Measurements from ENCODE around the gene FKBP1C.
"Not testable (repeated sequence)": the region's sequence is repeated elsewhere in the genome, so short reads cannot be mapped to it uniquely, and the experiment has no call there.

Gene FKBP1C

DNA sequence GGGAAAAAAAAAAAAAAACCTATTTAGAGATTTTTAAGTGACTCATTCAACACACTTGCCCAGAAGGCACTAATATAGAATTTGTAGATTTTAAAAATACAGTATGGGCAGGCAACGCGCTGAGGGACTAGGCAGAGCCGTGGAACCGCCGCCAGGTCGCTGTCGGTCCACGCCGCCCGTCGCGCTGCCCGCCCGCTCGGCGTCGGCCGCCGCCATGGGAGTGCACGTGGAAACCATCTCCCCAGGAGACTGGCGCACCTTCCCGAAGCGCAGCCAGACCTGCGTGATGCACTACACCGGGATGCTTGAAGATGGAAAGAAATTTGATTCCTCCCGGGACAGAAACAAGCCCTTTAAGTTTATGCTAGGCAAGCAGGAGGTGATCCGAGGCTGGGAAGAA is at the start of gene FKBP1C:
FKBP1C (plus strand) TSS at position 127 of the 400 bp plus-strand sequence.
- not testable (repeated sequence) for DNase-seq

DNA sequence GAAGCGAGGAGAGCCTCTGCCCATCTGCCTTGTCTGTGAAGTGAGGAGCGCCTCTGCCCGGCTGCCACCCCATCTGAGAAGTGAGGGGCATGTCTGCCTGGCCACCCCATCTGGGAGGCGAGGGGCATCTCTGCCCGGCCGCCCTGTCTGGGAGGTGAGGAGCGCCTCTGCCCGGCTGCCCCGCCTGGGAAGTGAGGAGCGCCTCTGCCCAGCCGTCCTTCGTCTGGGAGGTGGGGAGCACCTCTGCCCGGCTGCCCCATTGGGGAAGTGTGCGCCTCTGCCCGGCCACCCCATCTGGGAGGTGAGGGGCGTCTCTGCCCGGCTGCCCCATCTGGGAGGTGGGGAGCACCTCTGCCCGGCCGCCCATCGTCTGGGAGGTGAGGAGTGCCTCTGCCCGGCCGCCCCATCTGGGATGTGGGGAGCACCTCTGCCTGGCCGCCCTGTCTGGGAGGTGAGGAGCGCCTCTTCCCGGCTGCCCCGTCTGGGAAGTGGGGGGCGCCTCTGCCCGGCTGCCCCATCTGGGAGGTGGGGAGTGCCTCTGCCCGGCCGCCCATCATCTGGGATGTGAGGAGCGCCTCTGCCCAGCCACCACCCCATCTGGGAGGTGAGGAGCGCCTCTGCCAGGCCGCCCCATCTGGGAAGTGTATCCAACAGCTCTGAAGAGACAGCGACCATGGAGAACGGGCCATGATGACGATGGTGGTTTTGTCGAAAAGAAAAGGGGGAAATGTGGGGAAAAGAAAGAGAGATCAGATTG is 47.0 kb upstream of the FKBP1C start:
- DNase-seq = not testable (repeated sequence)

DNA sequence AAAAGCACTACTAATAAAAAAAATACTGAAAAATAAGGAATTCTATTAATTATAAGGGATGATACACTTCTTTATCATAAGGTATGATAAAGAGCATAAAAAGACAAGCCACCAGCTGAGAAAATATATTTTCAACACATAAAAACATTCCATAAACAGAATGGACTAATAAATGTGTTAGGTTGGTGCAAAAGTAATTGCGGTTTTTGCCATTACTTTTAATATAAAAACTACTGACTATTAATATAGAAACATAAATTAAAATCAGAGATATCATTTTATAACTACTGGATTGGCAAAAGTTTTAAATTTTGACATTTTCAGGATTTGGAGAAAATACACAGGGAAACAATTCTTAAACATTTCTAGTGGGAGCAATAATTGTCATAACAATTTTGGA is 37.1 kb upstream of the FKBP1C start:
- DNase-seq = no peak

DNA sequence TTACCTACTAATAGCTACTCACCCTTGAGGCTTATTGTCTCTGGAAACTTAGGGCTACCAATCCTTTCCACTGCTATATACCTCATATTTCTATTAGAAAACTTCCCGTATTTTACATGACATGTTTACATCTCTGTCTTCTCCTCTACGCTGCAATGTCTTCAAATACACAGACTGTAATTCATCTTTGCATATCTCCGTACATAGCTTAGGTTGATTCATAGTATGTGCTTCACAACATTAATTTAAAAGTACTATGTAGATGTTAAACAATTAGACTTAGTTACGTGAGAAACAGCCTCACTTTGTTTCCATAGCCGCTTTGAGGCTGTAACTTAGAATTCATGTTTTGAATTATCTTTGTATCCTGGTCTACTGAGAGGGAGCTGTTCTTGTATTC is 35.1 kb upstream of the FKBP1C start:
- no peak for DNase-seq

DNA sequence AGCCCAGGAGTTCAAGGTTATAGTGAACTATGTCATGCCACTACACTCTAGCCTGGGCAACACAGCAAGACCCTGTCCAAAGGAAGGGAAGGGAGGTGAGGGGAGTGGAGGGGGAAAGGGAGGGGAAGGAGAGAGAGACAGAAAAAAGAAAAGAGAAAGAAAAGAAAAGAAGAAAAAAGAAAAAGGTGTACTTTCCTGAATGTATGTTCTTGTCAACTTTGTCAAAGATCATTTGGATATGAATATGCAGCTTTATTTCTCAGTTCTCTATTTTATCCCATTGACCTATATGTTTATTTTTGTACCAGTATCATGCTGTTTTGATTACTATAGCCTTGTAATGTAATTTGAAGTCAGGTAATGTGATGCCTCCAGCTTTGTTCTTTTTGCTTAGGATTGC is 30.9 kb upstream of the FKBP1C start:
- DNase-seq = no peak

DNA sequence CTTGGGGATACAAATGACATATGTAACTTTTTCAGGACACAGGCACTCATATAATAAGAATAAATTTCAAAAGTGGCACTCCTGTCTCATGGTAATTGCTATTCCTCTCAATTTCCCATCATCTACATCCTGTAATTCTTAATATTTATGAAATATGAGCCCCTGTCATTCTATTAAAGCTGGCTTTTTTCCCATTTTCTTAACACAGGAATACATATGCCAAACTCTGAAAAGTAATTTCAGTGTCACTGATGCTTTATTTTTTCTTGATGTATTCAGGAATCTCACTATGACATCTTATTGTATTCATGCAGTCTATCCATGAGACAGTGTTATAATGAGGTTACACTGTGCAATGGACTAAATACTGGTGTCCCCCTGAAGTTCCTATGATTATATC is 24.3 kb upstream of the FKBP1C start:
- DNase-seq = no peak

DNA sequence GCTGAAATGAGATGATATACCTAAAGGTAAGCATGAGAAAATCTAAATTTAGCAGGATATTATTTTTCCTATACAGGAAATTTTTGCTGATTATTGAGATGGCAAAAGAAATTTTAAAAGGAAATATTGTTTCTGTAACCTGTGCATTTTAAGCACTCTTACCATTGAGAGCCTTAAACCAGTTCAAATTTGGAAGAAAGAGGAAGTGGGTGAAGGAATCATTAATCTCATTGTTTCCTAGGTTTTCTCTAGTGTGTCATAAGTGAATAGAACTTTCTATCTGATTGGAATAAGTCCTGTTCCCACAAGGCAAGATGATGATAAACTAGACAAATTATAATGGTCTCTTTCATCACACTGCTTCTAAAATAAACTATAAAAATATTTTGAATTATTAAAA is 22.4 kb upstream of the FKBP1C start:
- DNase-seq = no peak

DNA sequence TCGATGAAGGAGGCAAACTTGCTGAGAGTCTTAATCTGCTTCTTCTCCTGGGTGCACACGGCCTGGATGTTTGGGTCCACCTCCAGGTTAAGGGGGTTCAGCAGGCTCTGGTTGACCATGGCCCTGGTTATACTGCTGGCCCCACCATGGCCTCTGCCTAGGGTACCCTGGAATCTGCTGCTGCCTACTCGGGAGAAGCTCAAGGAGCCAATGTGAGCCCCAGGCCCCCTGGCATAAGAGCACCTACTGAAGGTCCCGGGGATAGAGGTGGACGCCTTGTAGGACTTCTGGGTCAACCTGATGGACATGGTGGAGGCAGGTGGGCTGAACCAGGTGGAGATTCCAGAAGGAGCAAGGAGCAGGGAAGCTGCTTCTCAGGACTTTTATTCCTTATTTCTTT is 17.9 kb upstream of the FKBP1C start:
- DNase-seq = no peak

DNA sequence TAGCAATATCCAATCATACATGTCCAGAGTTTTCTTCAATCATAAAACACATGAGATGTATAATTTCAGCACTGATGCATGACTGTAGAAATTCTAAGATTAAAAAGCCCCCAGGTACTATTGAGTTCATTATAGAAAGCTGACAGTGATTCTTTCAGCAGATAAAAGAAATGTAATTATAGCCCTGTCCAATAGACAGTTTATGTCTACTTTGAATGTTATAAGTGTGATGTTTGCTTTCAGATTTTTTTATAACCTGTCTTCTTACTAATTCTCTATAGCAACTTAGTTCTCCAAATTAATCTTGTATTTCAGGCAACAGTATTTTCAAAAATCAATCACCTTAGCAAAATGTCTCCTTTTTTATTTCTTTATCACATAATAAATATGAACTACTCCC is 13.5 kb upstream of the FKBP1C start:
- no peak for DNase-seq

DNA sequence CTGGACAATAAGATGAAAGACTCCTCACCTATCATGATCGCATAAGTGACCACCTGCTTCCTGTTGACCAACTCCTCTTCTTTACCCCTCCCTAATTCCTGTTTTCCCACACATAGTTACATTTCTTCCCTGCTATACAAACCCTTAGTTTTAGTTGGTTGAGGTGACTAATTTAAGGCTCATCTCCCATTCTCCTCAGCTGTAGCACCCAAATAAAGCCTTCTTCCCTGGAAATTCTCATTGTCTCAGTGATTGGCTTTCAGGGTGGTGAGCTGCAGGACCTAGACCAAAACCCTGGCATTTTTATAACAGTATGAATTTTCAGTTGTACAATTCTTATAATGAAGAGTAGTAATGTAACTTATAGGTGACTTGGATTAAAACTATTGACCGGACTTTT is 2.1 kb downstream of the FKBP1C start:
- DNase-seq = no peak

DNA sequence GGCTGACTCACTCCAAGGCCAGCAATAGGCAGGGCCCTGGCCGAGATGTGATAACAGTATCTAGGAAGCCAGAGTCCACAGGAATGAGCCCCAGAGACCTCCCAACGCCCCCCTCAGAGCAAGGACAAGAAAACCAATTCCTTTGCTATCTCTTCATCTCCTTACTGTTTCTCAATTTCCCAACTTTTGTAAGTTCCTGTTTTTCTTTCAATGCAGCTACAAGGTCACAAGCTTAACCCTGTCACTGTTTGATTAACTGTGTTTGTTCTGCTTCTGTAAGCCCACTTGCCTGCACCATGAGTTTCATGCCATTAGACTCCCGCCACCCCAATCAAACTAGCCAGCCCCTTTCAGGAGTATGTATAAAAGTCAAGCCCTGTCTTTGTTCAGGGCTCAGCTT is 3.5 kb downstream of the FKBP1C start:
- DNase-seq = no peak

DNA sequence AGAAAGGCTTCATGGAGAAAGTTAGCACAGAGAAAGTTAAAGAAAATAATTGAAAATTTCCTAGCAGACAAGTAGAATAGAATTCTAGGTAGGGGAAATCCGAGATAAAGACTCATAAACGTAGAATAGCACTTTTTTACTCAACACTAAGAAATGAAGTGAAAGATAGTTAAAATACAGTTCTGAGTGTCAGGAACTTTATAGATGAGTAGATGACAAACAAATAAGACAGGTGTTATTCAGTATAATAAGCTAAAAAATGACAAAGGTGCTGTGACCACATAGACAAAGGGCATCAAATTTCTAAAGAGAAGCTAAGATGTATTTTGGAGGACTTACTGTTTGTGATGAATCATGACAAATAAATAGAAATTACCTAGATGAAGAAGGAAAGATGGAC is 12.9 kb downstream of the FKBP1C start:
- no peak for DNase-seq

DNA sequence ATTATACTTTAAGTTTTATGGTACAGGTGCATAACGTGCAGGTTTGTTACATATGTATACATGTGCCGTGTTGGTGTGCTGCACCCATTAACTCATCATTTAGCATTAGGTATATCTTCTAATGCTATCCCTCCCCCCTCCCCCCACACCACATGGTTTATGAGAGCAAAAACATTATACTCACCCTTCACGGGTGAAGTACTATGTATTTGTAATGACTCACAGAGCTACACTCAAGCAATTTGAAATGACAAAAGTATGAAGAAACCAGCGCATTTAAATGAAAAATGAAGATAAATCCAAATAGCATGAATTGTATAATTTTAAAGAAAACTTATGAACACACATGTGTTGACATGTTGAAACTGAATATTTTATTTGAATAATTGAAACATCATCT is 14.7 kb downstream of the FKBP1C start:
- not testable (repeated sequence) for DNase-seq

DNA sequence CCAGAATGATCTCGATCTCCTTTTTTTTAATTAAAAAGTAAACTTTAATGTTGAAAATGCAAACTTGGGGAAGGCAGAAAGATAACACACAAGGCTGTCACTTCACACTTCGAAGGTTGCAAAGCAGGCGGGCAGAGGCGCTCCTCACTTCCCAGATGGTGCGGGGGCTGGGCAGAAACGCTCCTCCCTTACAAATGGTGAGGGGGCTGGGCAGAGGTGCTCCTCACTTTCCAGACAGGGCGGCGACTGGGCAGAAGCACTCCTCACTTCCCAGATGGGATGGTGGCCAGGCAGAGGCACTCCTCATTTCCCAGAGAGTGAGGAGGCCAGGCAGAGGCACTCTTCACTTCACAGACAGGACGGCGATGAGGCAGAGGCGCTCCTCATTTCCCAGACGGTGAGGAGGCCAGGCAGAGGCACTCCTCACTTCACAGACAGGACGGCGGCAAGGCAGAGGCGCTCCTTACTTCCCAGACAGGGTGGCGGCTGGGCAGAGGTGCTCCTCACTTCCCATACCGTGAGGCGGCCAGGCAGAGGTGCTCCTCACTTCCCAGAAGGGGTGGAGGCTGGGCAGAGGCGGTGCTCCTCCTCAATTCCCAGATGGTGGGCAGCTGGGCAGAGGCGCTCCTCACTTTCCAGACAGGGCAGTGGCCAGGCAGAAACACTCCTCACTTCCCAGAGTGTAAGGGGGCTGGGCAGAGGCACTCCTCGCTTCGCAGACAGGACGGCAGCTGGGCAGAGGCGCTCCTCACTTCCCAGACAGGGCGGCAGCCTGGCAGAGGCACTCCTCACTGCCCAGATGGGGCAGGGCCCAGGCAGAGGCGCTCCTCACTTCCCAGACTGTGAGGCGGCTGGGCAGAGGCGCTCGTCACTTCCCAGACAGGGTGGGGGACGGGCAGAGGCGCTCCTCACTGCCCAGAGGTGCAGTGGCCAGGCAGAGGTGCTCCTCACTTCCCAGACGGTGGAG is 16.9 kb downstream of the FKBP1C start:
- DNase-seq = not testable (repeated sequence)

DNA sequence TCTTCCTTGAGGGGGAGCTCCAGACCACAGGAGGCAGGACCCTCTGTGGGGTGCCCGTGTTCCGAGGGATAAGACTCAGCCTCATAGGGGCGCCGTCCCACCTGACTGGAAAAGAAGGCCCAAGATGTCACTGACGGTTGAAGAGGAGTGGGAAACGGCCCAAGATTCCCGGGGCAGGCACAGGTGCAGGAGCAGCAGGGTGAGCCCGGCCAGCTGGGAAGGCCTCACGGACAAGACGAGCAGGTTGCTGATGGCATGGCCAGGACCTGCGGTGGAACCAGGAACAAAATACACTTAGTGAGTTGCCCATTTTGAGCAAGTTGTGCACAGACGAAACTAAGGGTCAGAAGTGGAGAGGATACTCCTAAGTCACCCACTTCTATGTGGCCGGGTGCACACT is 18.8 kb downstream of the FKBP1C start:
- DNase-seq = not testable (repeated sequence)

DNA sequence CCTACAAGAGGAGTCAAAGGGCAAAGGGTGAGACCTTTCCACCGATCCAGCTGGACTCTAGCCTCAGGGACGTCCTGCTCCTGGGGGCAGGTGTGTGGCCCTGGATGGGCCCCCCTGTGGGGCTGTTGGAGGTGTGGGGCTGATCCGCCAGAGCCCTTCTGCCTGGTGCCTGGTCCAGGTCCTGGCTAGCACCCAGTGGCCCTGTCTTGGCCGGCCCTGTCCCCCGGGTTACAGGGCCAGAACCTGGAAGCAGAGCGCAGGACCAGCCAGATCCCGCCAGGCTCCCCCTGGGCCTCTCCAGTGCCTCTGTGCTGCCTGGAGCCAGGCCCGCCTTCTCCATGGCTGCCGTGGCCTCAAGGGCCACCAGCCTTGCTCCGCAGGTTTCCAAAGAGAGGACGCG is 19.2 kb downstream of the FKBP1C start:
- DNase-seq = not testable (repeated sequence)

DNA sequence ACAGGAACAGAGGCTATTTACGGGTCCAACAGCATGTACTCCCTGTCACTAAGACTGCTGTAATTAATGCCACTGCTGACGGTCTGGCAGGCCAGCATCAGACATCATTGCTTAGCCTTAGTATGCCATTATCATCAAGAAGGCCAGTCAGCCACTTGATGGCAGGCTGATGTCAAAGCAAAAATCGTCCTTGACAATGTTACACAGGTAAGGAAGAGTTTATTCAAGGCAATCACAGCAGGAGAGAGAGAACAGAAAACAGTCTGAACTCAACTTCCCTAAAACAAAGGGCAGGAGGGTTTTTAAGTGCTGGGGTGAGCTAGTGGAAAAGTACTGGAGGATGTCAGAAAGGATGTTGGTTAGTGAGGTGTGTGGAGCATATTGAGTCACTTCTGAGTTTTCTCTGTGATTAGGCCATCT is 25.1 kb downstream of the FKBP1C start:
- no peak for DNase-seq

DNA sequence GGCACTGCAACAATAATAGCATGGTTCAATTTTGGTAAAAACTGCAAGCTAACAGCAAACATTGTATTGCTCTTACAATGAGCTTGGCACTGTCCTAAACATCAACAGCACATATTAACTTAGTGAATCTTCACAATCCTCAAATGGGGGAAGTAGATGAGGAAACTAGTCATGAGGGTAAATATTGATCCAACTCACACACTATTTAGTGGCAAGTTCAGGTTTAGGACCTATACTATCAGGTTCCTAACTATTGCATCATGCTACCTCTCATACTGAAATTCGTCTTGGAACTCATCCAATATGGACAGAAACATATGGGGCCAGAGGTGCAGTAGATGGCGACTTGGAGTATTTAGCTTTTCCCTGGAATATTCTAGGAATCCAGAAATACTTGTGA is 34.2 kb downstream of the FKBP1C start:
- DNase-seq = no peak

DNA sequence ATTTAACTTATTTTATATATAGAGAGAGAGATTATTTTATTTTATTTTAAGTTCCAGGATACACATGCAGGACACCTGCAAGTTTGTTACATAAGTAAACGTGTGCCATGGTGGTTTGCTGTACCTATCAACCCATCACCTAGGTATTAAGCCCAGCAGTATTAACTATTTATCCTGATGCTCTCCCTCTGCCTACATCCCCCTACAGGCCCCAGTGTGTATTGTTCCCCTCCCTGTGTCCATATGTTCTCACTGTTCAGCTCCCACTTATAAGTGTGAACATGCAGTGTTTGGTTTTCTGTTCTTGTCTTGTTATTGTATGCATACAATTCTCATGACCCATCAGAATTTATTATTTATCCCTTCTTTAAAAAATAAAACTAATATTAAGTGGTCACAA is 34.6 kb downstream of the FKBP1C start:
- DNase-seq = no peak

DNA sequence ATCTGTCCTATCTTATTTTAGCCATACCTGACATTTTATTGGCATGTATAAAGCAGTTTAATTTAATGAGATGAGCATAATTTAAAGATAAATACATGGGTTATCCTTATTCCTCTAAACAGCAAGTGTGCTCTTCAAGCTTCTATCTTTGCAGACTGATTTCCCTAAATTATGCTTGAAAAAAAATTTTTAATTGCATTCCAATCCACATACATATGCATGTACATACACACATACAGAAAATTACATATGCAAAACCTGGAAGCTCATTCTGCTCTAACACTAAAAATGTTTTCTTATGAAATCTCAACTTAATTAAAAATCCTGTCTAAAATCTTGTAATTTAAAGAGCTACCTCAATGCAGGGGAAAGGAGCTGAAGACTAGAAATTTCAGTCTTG is 35.3 kb downstream of the FKBP1C start:
- DNase-seq = no peak

DNA sequence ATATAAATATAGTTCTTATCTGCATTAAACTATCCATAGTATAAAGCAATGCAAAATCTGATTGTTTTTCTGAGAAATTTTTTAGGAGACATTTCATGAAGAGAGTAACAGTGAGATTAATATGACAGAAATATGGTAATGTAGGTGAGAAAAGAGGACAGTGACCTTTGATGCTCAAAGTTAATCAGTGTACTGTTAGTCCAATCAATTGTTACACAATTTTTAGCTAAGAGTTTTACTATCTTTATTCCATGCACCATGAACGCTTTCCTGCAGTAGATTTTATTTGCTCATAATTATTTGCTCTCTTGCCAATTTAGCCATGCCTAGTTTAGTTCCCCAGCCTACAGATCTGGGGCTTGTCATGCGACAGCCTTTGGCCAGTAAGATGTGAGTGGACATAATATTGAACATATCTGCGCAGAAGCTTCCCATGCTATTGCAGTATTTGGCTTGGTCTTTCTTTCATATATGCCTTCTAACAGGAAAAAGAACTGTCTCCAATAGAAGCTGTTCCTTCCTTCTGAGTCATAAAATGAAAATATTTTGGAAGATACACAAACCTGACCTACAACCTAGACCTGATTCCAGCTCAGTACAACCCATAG is 38.7 kb downstream of the FKBP1C start:
- DNase-seq = no peak

DNA sequence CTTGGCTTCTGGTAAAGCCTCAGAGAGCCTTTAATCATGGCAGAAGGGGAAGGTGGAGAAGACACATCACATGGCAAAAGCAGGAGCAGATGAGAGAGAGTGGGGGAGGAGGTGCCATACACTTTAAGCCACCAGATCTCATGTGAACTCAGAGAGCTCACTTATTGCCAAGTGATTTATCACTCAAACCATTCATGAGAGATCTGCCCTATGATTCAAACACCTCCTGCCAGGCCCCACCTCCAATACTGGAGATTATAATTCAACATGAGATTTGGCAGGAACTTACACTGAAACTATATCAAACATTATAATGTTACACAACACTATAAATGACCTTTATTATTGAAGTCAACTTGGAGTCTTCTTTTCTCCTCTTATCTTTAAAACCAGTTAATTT is 47.9 kb downstream of the FKBP1C start:
- DNase-seq = no peak

DNA sequence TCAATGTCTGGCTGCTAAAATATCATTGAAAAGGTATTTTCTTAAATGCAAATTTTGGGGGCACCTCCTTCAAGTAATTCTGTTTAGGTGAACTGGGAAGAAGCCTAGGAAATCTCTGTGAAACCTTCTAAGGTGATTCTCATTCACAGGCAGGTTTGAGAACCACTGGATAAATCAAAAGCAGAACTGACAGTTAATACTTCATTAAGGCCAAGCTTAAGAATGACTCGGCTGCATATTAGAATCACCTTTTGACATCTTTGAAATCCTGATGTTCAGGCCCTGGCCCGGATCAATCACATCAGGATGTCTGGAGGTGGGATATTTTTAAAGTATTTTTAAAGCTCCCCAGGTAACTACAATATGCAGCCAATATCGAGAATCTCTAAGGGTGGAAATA is 50.6 kb downstream of the FKBP1C start:
- no peak for DNase-seq
